ENCODE data around the gene SURF4.
"Not testable (repeated sequence)": the region's sequence is repeated elsewhere in the genome, so short reads cannot be mapped to it uniquely, and the experiment has no call there.

- not testable (repeated sequence) for TF ChIP-seq CTCF (conservative IDR thresholded peaks at IDR 0.05; ENCODE audit: low read length); EZH2phosphoT487 (IDR thresholded peaks at IDR 0.05; ENCODE audit: borderline replicate concordance)
Measured at GRCh38 chr9:133391449-133391848, 15.6 kb upstream of the SURF4 start.

Measured in Loucy (cell line).